K562 (cell line): ENCODE data around the gene SYCP2. TPM values are rescaled to one million over a fixed set of nuclear protein-coding genes. Genes with fewer than 3 reads are reported as not detected.

Experiments
- ATAC-seq: fragments of 200-7000 bp; cut with Tn5 transposase; 3 replicates; pipeline ENCODE4 v1.9.1; 2020; ENCODE audit warnings: moderate library complexity
- BruUV-seq: library from RNA; stranded (reverse); fragments of 400-500 nt; replicated peaks from 2 replicates; lab custom pipeline; 2021; lab: Mats Ljungman, UMichigan
- CTCF ChIA-PET: fragments of 300-600 bp; formaldehyde crosslinking; extraction: SDS; loops from one replicate; lab custom pipeline; 2021; ENCODE audit warnings: low intra/inter-chr PET ratio; lab: Yijun Ruan, JAX
- POLR2A ChIA-PET: fragments of 300-600, 350-650 bp; sonication (Branson Sonifier 250); formaldehyde crosslinking; extraction: SDS; loops from one replicate; lab custom pipeline; 2021; ENCODE audit warnings: antibody characterized with exemption, inconsistent platforms; lab: Yijun Ruan, JAX
- DNase-seq, 4 experiments: peaks; one replicate each; pipeline versions ENCODE4 v3.0.0 to v3.0.0-alpha.2; 2011 to 2018; ENCODE audit warnings: low spot score in 3 of 4, mixed read lengths in 3 of 4; ENCODE audit errors: extremely low read depth in 1 of 4
- FAIRE-seq: peaks from 2 replicates; lab custom pipeline; 2011; peaks lifted over from hg19 to GRCh38; lab: Jason Lieb, UNC
- H2AFZ ChIP-seq: 2 replicates; pipeline ENCODE4 v1.6.0; 2011; ENCODE audit warnings: low read depth, low read length, control low read depth, inconsistent platforms
- H3K27ac ChIP-seq: fragments of 200-600 bp; 3 replicates; pipeline ENCODE4 v1.8.0; 2011; ENCODE audit warnings: low read depth, mild to moderate bottlenecking, control low read depth, inconsistent platforms, low read length, moderate library complexity, mixed read lengths; ENCODE audit errors: extremely low read depth
- H3K27me3 ChIP-seq, 2 experiments: fragments of 300-600 bp in 1 of 2; 2 replicates in 1 of 2; 3 replicates in 1 of 2; pipeline versions ENCODE4 v1.6.0 to v1.8.0; 2011; ENCODE audit warnings: inconsistent platforms in 2 of 2, low read length in 2 of 2, mild to moderate bottlenecking in 1 of 2, mixed read lengths in 1 of 2, moderate library complexity in 1 of 2; ENCODE audit not compliant: control insufficient read depth in 2 of 2, insufficient read depth in 2 of 2
- H3K36me3 ChIP-seq: fragments of 300-600 bp; 3 replicates; pipeline ENCODE4 v1.8.0; 2011; ENCODE audit warnings: mild to moderate bottlenecking, low read length, inconsistent platforms; ENCODE audit not compliant: control insufficient read depth, insufficient read depth
- H3K4me1 ChIP-seq, 2 experiments: fragments of 200-600 bp in 1 of 2; replicated peaks in 1 of 2; 2 replicates in 1 of 2; 3 replicates in 1 of 2; pipeline versions ENCODE4 v1.5.1 to v1.8.0; 2011; ENCODE audit warnings: inconsistent platforms in 2 of 2, low read length in 2 of 2, mild to moderate bottlenecking in 1 of 2, mixed read lengths in 1 of 2, moderate library complexity in 1 of 2; ENCODE audit not compliant: control insufficient read depth in 2 of 2, insufficient read depth in 2 of 2
- H3K4me2 ChIP-seq: 2 replicates; pipeline ENCODE4 v1.6.1; 2011; ENCODE audit warnings: low read length, control low read depth, inconsistent platforms, mixed read lengths; ENCODE audit not compliant: insufficient read depth
- H3K4me3 ChIP-seq: fragments of 200-600 bp; sonication (generic), shearing (Covaris generic); 2 replicates; pipeline ENCODE4 v1.5.1; 2016; ENCODE audit warnings: control low read depth, inconsistent platforms
- H3K79me2 ChIP-seq: fragments of 200-600 bp; 3 replicates; pipeline ENCODE4 v1.8.0; 2011; ENCODE audit warnings: low read length, inconsistent platforms; ENCODE audit not compliant: control insufficient read depth, insufficient read depth
- H3K9ac ChIP-seq, 2 experiments: 2 replicates each; pipeline versions ENCODE4 v1.6.0 to v1.6.1; 2011; ENCODE audit warnings: low read depth in 2 of 2, low read length in 2 of 2, control low read depth in 1 of 2, inconsistent platforms in 1 of 2, mild to moderate bottlenecking in 1 of 2, mixed read lengths in 1 of 2; ENCODE audit not compliant: insufficient read depth in 1 of 2
- H3K9me1 ChIP-seq: one replicate; pipeline ENCODE4 v1.6.0; 2011; ENCODE audit warnings: inconsistent platforms, mild to moderate bottlenecking, low read length, moderate library complexity; ENCODE audit not compliant: control insufficient read depth, insufficient read depth
- H3K9me3 ChIP-seq: replicated peaks from 2 replicates; pipeline ENCODE4 v1.5.1; 2011; ENCODE audit warnings: low read depth, low read length, inconsistent platforms; ENCODE audit not compliant: control insufficient read depth, insufficient read depth
- H4K20me1 ChIP-seq: replicated peaks from 2 replicates; pipeline ENCODE4 v1.6.1; 2011; ENCODE audit warnings: low read length, inconsistent platforms, mixed read lengths; ENCODE audit not compliant: control insufficient read depth, insufficient read depth
- ARNT ChIP-seq, 2 experiments: fragments of 450-650 bp; IDR thresholded peaks; 2 replicates each; pipeline ENCODE4 v1.6.1; 2016; ENCODE audit warnings: mild to moderate bottlenecking in 1 of 2
- BMI1 ChIP-seq: fragments of 150-350 bp; IDR thresholded peaks from 2 replicates; pipeline ENCODE4 v1.6.1; 2014; ENCODE audit warnings: low read length
- GTF2E2 ChIP-seq: fragments of 200-800 bp; sonication (Bioruptor generic); IDR thresholded peaks from 2 replicates; pipeline ENCODE4 v1.6.1; 2016; ENCODE audit warnings: missing genetic modification characterization, missing compliant biosample characterization
- HDAC8 ChIP-seq: fragments of 450-650 bp; IDR thresholded peaks from 2 replicates; pipeline ENCODE4 v1.6.1; 2016; ENCODE audit warnings: mild to moderate bottlenecking, missing genetic modification characterization, moderate library complexity, missing compliant biosample characterization
- HLTF ChIP-seq: fragments of 450-650 bp; IDR thresholded peaks from 2 replicates; pipeline ENCODE4 v1.6.1; 2016
- HMGXB4 ChIP-seq: sonication (generic); formaldehyde crosslinking; IDR thresholded peaks from 2 replicates; pipeline ENCODE4 v1.8.1; 2023; ENCODE audit warnings: mild to moderate bottlenecking, missing genetic modification reagents
- ID3 ChIP-seq, 2 experiments: fragments of 250-450 bp in 1 of 2; fragments of 450-650 bp in 1 of 2; sonication (Bioruptor Pico) in 1 of 2; IDR thresholded peaks; 2 replicates each; pipeline versions ENCODE4 v1.6.1 to v1.8.0; 2016 to 2021; ENCODE audit warnings: mild to moderate bottlenecking in 2 of 2, moderate library complexity in 2 of 2, missing compliant biosample characterization in 1 of 2, missing genetic modification characterization in 1 of 2
- JUND ChIP-seq, 2 experiments: IDR thresholded peaks; 2 replicates in 1 of 2; 3 replicates in 1 of 2; pipeline ENCODE4 v1.6.1; 2011; ENCODE audit warnings: borderline replicate concordance in 2 of 2, low read depth in 2 of 2, low read length in 2 of 2, improper control_type of control experiment in 1 of 2, missing biosample characterization in 1 of 2, missing genetic modification characterization in 1 of 2, missing genetic modification reagents in 1 of 2
- MLLT1 ChIP-seq, 2 experiments: fragments of 450-650 bp; IDR thresholded peaks; 2 replicates each; pipeline ENCODE4 v1.6.1; 2016
- MXI1 ChIP-seq: IDR thresholded peaks from 2 replicates; pipeline ENCODE4 v1.6.1; 2011; ENCODE audit warnings: low read depth, mild to moderate bottlenecking, improper control_type of control experiment, low read length
- MYNN ChIP-seq, 2 experiments: sonication (generic); formaldehyde crosslinking in 1 of 2; IDR thresholded peaks; 2 replicates each; pipeline versions ENCODE4 v1.5.0 to v1.6.1; 2016 to 2020; ENCODE audit warnings: antibody characterized with exemption in 1 of 2, missing genetic modification reagents in 1 of 2
- POLR2A ChIP-seq: fragments of 450-650 bp; conservative IDR thresholded peaks from 2 replicates; pipeline ENCODE4 v1.6.1; 2016
- POLR3G ChIP-seq: IDR thresholded peaks from 2 replicates; pipeline ENCODE4 v1.6.1; 2011; ENCODE audit not compliant: insufficient read length, insufficient replicate concordance; ENCODE audit errors: extremely low read depth
- TFAM ChIP-seq: fragments of 250-450 bp; sonication (Bioruptor Pico); conservative IDR thresholded peaks from 2 replicates; pipeline ENCODE4 v1.5.0; 2021; ENCODE audit warnings: mild to moderate bottlenecking, moderate library complexity
- UBTF ChIP-seq, 2 experiments: IDR thresholded peaks; 2 replicates each; pipeline ENCODE4 v1.6.1; 2012; ENCODE audit warnings: improper control_type of control experiment in 2 of 2, low read depth in 2 of 2, low read length in 2 of 2, borderline replicate concordance in 1 of 2
- ZBTB17 ChIP-seq: fragments of 450-650 bp; formaldehyde crosslinking; IDR thresholded peaks from 2 replicates; pipeline ENCODE4 v1.4.0; 2020; ENCODE audit warnings: mild to moderate bottlenecking
- ZNF316 ChIP-seq: fragments of 450-650 bp; IDR thresholded peaks from 2 replicates; pipeline ENCODE4 v1.6.1; 2016
- ZZZ3 ChIP-seq: fragments of 450-650 bp; IDR thresholded peaks from 2 replicates; pipeline ENCODE4 v1.6.1; 2016; ENCODE audit warnings: antibody characterized with exemption, mild to moderate bottlenecking, moderate library complexity
- WGBS: fragments of 100-300 bp; shearing (Covaris generic); methylation state at CpG from one replicate; pipeline ENCODE4 v1.1.6; 2016; ENCODE audit warnings: low coverage, mixed read lengths; ENCODE audit not compliant: insufficient coverage; ENCODE audit errors: missing lambda C conversion rate; 5-methylcytosine and 5-hydroxymethylcytosine counted together
- in situ Hi-C: fragments of 300-500 bp; cut with MboI; formaldehyde crosslinking; loops from 4 replicates; pipeline ENCODE4 v1.15.0; 2018; ENCODE audit warnings: inconsistent platforms, mixed read lengths
- intact Hi-C: fragments of 100-400 bp; cut with micrococcal nuclease; formaldehyde crosslinking; loops from 2 replicates; pipeline ENCODE4 v1.14.2; 2022
- polyA plus RNA-seq, 8 experiments: library from polyadenylated mRNA; depleted of rRNA in 4 of 8; stranded (reverse) in 5 of 8; unstranded in 3 of 8; fragments of >200 nt; fragmentation: Nextera tagmentation in 2 of 8; fragmentation: Illumina TruSeq in 1 of 8; extraction: Ambion mirVana in 2 of 8; extraction: Trizol in 1 of 8; gene quantifications; 2 replicates each; pipeline versions ENCODE4 v1.2.1 to v1.2.3, GENCODE V29; 2011 to 2014; ENCODE audit warnings: inconsistent platforms in 1 of 8, missing spikeins in 1 of 8
- total RNA-seq, 7 experiments: library from RNA; depleted of rRNA in 6 of 7; stranded (reverse); fragments of >200 nt in 6 of 7; fragmentation: Illumina TruSeq in 2 of 7; extraction: Trizol in 2 of 7; gene quantifications; 2 replicates each; pipeline versions ENCODE4 v1.2.1 to v1.2.3, GENCODE V29; 2011 to 2021; ENCODE audit warnings: low replicate concordance in 1 of 7

The SYCP2 gene
- total and polyA plus RNA-seq, 9 of the 15 experiments (the other 6 are each of a cell fraction or from before 2014, with no cell fraction given), result 0.24 to 1.6 (median 0.67) TPM

- no peak overlapping the region for H2AFZ ChIP-seq
- H3K27ac ChIP-seq, result no peak overlapping the region
- intact Hi-C loops, result no loop called here
- POLR2A ChIA-PET, result no interaction called here
- no peaks in the 10 kb centered on the region for H3K9me1 ChIP-seq
- H3K36me3 ChIP-seq, result no peaks in the 10 kb centered on the region
- no peak overlapping the region for H3K4me3 ChIP-seq
- H4K20me1 ChIP-seq, result no peaks in the 10 kb centered on the region
- H3K79me2 ChIP-seq, result no peaks in the 10 kb centered on the region
- H3K4me1 ChIP-seq, result no peaks in the 10 kb centered on the region
- H3K9me3 ChIP-seq, result no peaks in the 10 kb centered on the region
- H3K27me3 ChIP-seq, result no peaks in the 10 kb centered on the region
- DNase-seq (no peak), ATAC-seq (no peak), FAIRE-seq (no peak)
- 0% methylated on average over 4 of the region's 4 CpGs for WGBS
- CTCF ChIA-PET, result no interaction called here
- BruUV-seq, result no TSS peak
- no peak overlapping the region for H3K9ac ChIP-seq
- TF ChIP-seq HLTF (no peak), UBTF (IDR thresholded peaks at IDR 0.05; ENCODE audit: borderline replicate concordance in 1 of 2, low read depth in 2 of 2, low read length in 2 of 2) (no peak), MXI1 (no peak), HMGXB4 (CRISPR knock-in tag) (no peak), HDAC8 (tag) (no peak), BMI1 (no peak), ZNF316 (no peak), GTF2E2 (tag) (no peak), ZBTB17 (no peak), TFAM (no peak), MLLT1 (IDR thresholded peaks at IDR 0.05) (no peak), ZZZ3 (no peak), POLR2A (no peak), JUND (IDR thresholded peaks at IDR 0.05; ENCODE audit: borderline replicate concordance, low read depth, low read length) (no peak), JUND (tag; IDR thresholded peaks at IDR 0.05; ENCODE audit: borderline replicate concordance, low read depth, low read length) (no peak), MYNN (IDR thresholded peaks at IDR 0.05) (no peak), MYNN (CRISPR knock-in tag; IDR thresholded peaks at IDR 0.05) (no peak), ID3 (CRISPR knock-in tag; IDR thresholded peaks at IDR 0.05) (no peak), ID3 (tag; IDR thresholded peaks at IDR 0.05) (no peak), ARNT (IDR thresholded peaks at IDR 0.05) (no peak), POLR3G (no peak)
- TF ChIP-seq, all 486 proteins: peak for 0
- H3K4me2 ChIP-seq, result no peak overlapping the region
- in situ Hi-C loops, result no loop called here
Measured at GRCh38 chr20:59861401-59861800, 72.0 kb downstream of the SYCP2 start.
